Astrocyte of the spinal cord (primary cell): ENCODE measurements around the gene STK17B.
A peak's percentile ranks its signal among the peaks of the same experiment; 100 is the strongest.

ENCODE experiments used
- DNase-seq: peaks from one replicate; pipeline ENCODE4 v3.0.0; 2011; ENCODE audit warnings: low read depth, low spot score
- H3K4me3 ChIP-seq: 2 replicates; pipeline ENCODE4 v1.5.1; 2011; ENCODE audit warnings: low read depth, mild to moderate bottlenecking, low read length, moderate library complexity
- in situ Hi-C: cut with HindIII; loops from 2 replicates; pipeline ENCODE4 v1.10.0; 2017; ENCODE audit warnings: low sequenced_read_pairs
- TF ChIP-seq, protein P1 (sequence below): IDR thresholded peaks from 2 replicates; pipeline ENCODE4 v1.5.1; 2012; ENCODE audit warnings: low read depth, mild to moderate bottlenecking, low read length, inconsistent platforms

Gene STK17B

GRCh38 chr2:196171946-196172345, 568 bp upstream of the STK17B start:
- in situ Hi-C loops, result no loop called here
- peak overlapping the region; percentile 46 for H3K4me3 ChIP-seq
- TF ChIP-seq, protein P1, sequence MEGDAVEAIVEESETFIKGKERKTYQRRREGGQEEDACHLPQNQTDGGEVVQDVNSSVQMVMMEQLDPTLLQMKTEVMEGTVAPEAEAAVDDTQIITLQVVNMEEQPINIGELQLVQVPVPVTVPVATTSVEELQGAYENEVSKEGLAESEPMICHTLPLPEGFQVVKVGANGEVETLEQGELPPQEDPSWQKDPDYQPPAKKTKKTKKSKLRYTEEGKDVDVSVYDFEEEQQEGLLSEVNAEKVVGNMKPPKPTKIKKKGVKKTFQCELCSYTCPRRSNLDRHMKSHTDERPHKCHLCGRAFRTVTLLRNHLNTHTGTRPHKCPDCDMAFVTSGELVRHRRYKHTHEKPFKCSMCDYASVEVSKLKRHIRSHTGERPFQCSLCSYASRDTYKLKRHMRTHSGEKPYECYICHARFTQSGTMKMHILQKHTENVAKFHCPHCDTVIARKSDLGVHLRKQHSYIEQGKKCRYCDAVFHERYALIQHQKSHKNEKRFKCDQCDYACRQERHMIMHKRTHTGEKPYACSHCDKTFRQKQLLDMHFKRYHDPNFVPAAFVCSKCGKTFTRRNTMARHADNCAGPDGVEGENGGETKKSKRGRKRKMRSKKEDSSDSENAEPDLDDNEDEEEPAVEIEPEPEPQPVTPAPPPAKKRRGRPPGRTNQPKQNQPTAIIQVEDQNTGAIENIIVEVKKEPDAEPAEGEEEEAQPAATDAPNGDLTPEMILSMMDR, result no peak
- DNase-seq, result peak; percentile 31

GRCh38 chr2:196170606-196171247, 651 bp downstream of the STK17B start:
- TF ChIP-seq, protein P1, result no peak
- no peak for DNase-seq
- in situ Hi-C loops, result no loop called here

GRCh38 chr2:196170213-196170605, 1.2 kb downstream of the STK17B start:
- H3K4me3 ChIP-seq, result peak overlapping the region; percentile 90
- peak; percentile 79 for DNase-seq
- TF ChIP-seq, protein P1, result no peak
- in situ Hi-C loops, result no loop called here

More at GRCh38 chr2:196170606-196171247, 651 bp downstream of the STK17B start:
- H3K4me3 ChIP-seq, result peak overlapping the region; percentile 90

GRCh38 chr2:196169516-196169915, 1.9 kb downstream of the STK17B start:
- peak; percentile 47 for DNase-seq
- in situ Hi-C loops, result no loop called here
- TF ChIP-seq, protein P1, result no peak
- H3K4me3 ChIP-seq, result peak overlapping the region; percentile 90

GRCh38 chr2:196168181-196168580, 3.2 kb downstream of the STK17B start:
- TF ChIP-seq, protein P1, result no peak
- in situ Hi-C loops, result no loop called here
- H3K4me3 ChIP-seq, result peak overlapping the region; percentile 32
- peak; percentile 72 for DNase-seq

DNA sequence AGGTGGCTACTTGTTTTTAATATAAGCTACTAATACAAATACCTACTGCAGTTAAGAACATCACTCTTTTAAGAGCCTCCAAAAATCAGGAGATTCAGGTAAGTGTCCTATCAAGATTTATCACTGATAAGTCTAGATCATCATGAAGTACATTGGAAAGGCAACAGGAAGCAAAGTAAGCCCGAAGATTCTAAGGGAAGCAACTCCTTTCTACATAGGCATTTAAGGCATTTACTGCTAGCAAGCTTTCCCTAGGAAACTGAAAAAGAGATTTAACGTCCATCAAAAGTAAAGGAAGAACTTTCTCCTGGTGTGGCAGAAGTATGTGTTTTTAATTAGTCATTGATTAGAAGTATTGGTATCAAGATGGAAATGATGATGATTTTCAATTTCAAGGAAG, 3.7 kb downstream of the STK17B start:
- TF ChIP-seq, protein P1, result no peak
- in situ Hi-C loops, result no loop called here
- peak overlapping the region; percentile 32 for H3K4me3 ChIP-seq
- peak; percentile 41 for DNase-seq
